Measurements from ENCODE around the gene MROH9.

DNA sequence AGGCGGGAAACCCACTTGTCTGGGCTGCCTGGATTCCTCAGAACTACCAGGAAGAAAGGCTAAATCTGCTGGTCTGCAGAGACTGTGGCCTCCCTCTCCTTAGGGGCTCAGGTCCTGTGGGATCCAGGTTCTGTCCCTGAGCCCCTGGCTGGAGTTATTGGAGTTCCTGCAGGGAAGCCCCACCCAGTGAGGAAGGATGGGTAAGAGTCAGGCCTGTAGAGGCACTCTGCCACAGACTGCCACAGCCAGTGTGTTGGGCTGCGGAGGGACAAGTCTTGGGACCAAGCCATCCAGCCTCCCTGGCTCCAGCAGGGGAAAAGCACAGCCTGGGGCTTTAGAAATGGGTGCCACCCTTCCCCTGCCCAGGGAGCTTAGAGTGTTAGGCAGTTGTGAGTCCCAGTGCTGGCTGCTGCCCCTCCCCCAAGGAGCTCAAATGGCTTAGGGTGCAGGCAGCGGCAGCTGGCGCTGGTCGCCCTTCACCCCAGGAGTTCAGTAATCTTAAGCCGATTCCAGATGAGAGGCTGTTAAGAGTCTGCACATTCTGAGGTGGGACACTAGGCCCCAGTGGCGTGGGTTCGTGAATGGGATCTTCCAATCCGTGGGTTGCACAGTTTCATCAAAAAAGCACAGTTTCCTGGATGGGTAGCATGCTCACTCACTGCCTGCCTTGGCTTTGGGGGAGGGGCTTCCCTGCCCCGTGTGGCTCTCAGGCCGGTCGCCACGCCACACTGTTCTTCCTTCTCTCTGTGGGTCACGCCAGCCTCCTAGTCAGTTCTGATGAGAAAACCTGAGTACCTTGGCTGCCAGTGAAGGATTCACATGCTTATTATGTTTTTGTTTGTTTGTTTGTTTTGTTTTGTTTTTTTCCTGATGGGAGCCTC lies 97.7 kb downstream of the MROH9 start:
- TF ChIP-seq, protein P1, sequence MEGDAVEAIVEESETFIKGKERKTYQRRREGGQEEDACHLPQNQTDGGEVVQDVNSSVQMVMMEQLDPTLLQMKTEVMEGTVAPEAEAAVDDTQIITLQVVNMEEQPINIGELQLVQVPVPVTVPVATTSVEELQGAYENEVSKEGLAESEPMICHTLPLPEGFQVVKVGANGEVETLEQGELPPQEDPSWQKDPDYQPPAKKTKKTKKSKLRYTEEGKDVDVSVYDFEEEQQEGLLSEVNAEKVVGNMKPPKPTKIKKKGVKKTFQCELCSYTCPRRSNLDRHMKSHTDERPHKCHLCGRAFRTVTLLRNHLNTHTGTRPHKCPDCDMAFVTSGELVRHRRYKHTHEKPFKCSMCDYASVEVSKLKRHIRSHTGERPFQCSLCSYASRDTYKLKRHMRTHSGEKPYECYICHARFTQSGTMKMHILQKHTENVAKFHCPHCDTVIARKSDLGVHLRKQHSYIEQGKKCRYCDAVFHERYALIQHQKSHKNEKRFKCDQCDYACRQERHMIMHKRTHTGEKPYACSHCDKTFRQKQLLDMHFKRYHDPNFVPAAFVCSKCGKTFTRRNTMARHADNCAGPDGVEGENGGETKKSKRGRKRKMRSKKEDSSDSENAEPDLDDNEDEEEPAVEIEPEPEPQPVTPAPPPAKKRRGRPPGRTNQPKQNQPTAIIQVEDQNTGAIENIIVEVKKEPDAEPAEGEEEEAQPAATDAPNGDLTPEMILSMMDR (IDR thresholded peaks at IDR 0.05) = no peak
- no peak for TF ChIP-seq POLR2A (IDR thresholded peaks at IDR 0.05)

Data from tibial nerve (tissue), 3 donors.